GM20000 (cell line): ENCODE results near the gene CEBPZ.

ENCODE experiments used
- DNase-seq: peaks from one replicate; pipeline ENCODE4 v3.0.0; 2012; ENCODE audit warnings: low spot score
- TF ChIP-seq, protein P1 (sequence below): IDR thresholded peaks from 2 replicates; pipeline ENCODE4 v1.5.1; 2012; ENCODE audit warnings: mild to moderate bottlenecking, control low read depth; ENCODE audit errors: extremely low read depth, missing control alignments

CEBPZ gene

GRCh38 chr2:37153224-37153623 is 78.2 kb downstream of the CEBPZ start:
- no peak for DNase-seq
- TF ChIP-seq, protein P1, sequence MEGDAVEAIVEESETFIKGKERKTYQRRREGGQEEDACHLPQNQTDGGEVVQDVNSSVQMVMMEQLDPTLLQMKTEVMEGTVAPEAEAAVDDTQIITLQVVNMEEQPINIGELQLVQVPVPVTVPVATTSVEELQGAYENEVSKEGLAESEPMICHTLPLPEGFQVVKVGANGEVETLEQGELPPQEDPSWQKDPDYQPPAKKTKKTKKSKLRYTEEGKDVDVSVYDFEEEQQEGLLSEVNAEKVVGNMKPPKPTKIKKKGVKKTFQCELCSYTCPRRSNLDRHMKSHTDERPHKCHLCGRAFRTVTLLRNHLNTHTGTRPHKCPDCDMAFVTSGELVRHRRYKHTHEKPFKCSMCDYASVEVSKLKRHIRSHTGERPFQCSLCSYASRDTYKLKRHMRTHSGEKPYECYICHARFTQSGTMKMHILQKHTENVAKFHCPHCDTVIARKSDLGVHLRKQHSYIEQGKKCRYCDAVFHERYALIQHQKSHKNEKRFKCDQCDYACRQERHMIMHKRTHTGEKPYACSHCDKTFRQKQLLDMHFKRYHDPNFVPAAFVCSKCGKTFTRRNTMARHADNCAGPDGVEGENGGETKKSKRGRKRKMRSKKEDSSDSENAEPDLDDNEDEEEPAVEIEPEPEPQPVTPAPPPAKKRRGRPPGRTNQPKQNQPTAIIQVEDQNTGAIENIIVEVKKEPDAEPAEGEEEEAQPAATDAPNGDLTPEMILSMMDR = no peak
